ENCODE measurements around the gene NFATC1.
"Not testable (repeated sequence)": the region's sequence is repeated elsewhere in the genome, so short reads cannot be mapped to it uniquely, and the experiment has no call there.

The NFATC1 gene

GRCh38 chr18:79494936-79495335 is 99.2 kb downstream of the NFATC1 start:
- no peak for DNase-seq

GRCh38 chr18:79495591-79496071 is 99.9 kb downstream of the NFATC1 start:
- DNase-seq: no peak

GRCh38 chr18:79496237-79496977 is 100.7 kb downstream of the NFATC1 start:
- no peak for DNase-seq

GRCh38 chr18:79496978-79497637 is 101.4 kb downstream of the NFATC1 start:
- DNase-seq: no peak

GRCh38 chr18:79497638-79498081 is 101.9 kb downstream of the NFATC1 start:
- DNase-seq: no peak

- DNase-seq: no peak
Observed at GRCh38 chr18:79498662-79499061, 102.9 kb downstream of the NFATC1 start.

- no peak for DNase-seq
Observed at GRCh38 chr18:79501006-79501405, 105.3 kb downstream of the NFATC1 start.

- DNase-seq: no peak
Observed at GRCh38 chr18:79502782-79503181, 107.1 kb downstream of the NFATC1 start.

GRCh38 chr18:79503406-79503805 is 107.7 kb downstream of the NFATC1 start:
- DNase-seq: no peak

GRCh38 chr18:79504034-79504433 is 108.3 kb downstream of the NFATC1 start:
- DNase-seq: no peak

GRCh38 chr18:79504495-79504894 is 108.8 kb downstream of the NFATC1 start:
- not testable (repeated sequence) for DNase-seq

GRCh38 chr18:79505465-79505864 is 109.7 kb downstream of the NFATC1 start:
- DNase-seq: not testable (repeated sequence)

- DNase-seq: no peak
Observed at GRCh38 chr18:79506191-79507075, 110.7 kb downstream of the NFATC1 start.

- no peak for DNase-seq
Observed at GRCh38 chr18:79507076-79507545, 111.4 kb downstream of the NFATC1 start.

GRCh38 chr18:79507546-79508480 is 112.1 kb downstream of the NFATC1 start:
- no peak for DNase-seq

GRCh38 chr18:79508565-79509535 is 113.1 kb downstream of the NFATC1 start:
- DNase-seq: no peak

GRCh38 chr18:79509536-79509930 is 113.8 kb downstream of the NFATC1 start:
- no peak for DNase-seq

GRCh38 chr18:79510046-79510685 is 114.4 kb downstream of the NFATC1 start:
- no peak for DNase-seq

GRCh38 chr18:79510731-79511241 is 115.1 kb downstream of the NFATC1 start:
- DNase-seq: no peak

- DNase-seq: no peak
Observed at GRCh38 chr18:79511271-79511670, 115.5 kb downstream of the NFATC1 start.

Data from activated naive CD4-positive, alpha-beta T cell treated with Interleukin-2 at 50 U/mL for 16 hours (primary cell).